CD4-positive, alpha-beta T cell (primary cell): Measurements from ENCODE around the gene ESX1. TPM values are rescaled to one million over a fixed set of nuclear protein-coding genes. Genes with fewer than 3 reads are reported as not detected.

ENCODE experiments used
- ATAC-seq: fragments of 200-7000 bp; cut with Tn5 transposase; one replicate; pipeline ENCODE4 v1.10.0; 2022; ENCODE audit warnings: mild to moderate bottlenecking; ENCODE audit not compliant: poor library complexity
- CTCF ChIA-PET: fragments of 350-600 bp; sonication (Branson Sonifier 250); formaldehyde crosslinking; loops from one replicate; lab custom pipeline; 2021; ENCODE audit warnings: antibody characterized with exemption, inconsistent platforms; lab: Charles Lee
- POLR2A ChIA-PET: fragments of 350-600 bp; sonication (Branson Sonifier 250); formaldehyde crosslinking; loops from one replicate; lab custom pipeline; 2021; ENCODE audit warnings: antibody characterized with exemption, inconsistent platforms; lab: Charles Lee
- DNase-seq, 14 experiments: peaks; one replicate each; pipeline ENCODE4 v3.0.0-alpha.2; 2013 to 2020; ENCODE audit warnings: mixed read lengths in 2 of 14
- H3K27ac ChIP-seq, 2 donors: one replicate each; pipeline versions ENCODE4 v1.5.1 to v1.7.0; 2013; ENCODE audit warnings: low read length in 2 of 2, low read depth in 1 of 2, mild to moderate bottlenecking in 1 of 2
- H3K27me3 ChIP-seq, 2 experiments: 1 replicate in 1 of 2; 2 replicates in 1 of 2; pipeline versions ENCODE4 v1.6.1 to v1.7.0; 2013; ENCODE audit warnings: low read length in 2 of 2, control low read depth in 1 of 2, mild to moderate bottlenecking in 1 of 2, moderate library complexity in 1 of 2; ENCODE audit not compliant: insufficient read depth in 2 of 2, control insufficient read depth in 1 of 2
- H3K36me3 ChIP-seq: one replicate; pipeline ENCODE4 v1.6.1; 2013; ENCODE audit warnings: low read length, control low read depth; ENCODE audit not compliant: insufficient read depth
- H3K4me1 ChIP-seq: one replicate; pipeline ENCODE4 v1.6.1; 2013; ENCODE audit warnings: low read length, control low read depth; ENCODE audit not compliant: insufficient read depth
- H3K4me3 ChIP-seq: one replicate; pipeline ENCODE4 v1.5.1; 2013; ENCODE audit warnings: mild to moderate bottlenecking, low read length, moderate library complexity
- H3K9me3 ChIP-seq, 2 experiments: 1 replicate in 1 of 2; 2 replicates in 1 of 2; pipeline versions ENCODE4 v1.6.1 to v1.7.0; 2013; ENCODE audit warnings: low read length in 2 of 2, mild to moderate bottlenecking in 2 of 2, control low read depth in 1 of 2, moderate library complexity in 1 of 2; ENCODE audit not compliant: control insufficient read depth in 1 of 2, insufficient read depth in 1 of 2
- H3K27ac Mint-ChIP-seq: one replicate; pipeline ENCODE4 v1.8.0; 2020; ENCODE audit warnings: mixed read lengths
- H3K27me3 Mint-ChIP-seq: one replicate; pipeline ENCODE4 v1.8.0; 2021; ENCODE audit warnings: mixed read lengths
- H3K36me3 Mint-ChIP-seq: one replicate; pipeline ENCODE4 v1.8.0; 2021; ENCODE audit warnings: low read depth, mixed read lengths
- H3K4me1 Mint-ChIP-seq: one replicate; pipeline ENCODE4 v1.8.0; 2021; ENCODE audit warnings: low read depth, mixed read lengths
- H3K4me3 Mint-ChIP-seq: one replicate; pipeline ENCODE4 v1.8.0; 2020; ENCODE audit warnings: mild to moderate bottlenecking, mixed read lengths
- H3K9me3 Mint-ChIP-seq: one replicate; pipeline ENCODE4 v1.8.0; 2020; ENCODE audit warnings: mixed read lengths
- CTCF ChIP-seq: fragments of 200-600 bp; IDR thresholded peaks from one replicate; pipeline ENCODE4 v1.8.0; 2022; ENCODE audit warnings: antibody characterized with exemption, mild to moderate bottlenecking
- intact Hi-C, 2 experiments: fragments of 100-400 bp; cut with DNase I in 1 of 2; cut with micrococcal nuclease in 1 of 2; formaldehyde crosslinking; loops; one replicate each; pipeline versions ENCODE4 v1.15.1 to v1.9.0; 2023 to 2025; cut with DNase I, micrococcal nuclease
- total RNA-seq, 174 experiments: library from RNA in 2 of 174; stranded (reverse) in 2 of 174; gene quantifications; one replicate each; pipeline ENCODE4 v1.2.3 and lab custom pipeline; 2021 to 2026

Gene ESX1
- total RNA-seq, 2 experiments from 2014 or later = not detected

GRCh38 chrX:104288269-104288668, 33.5 kb upstream of the ESX1 start:
- H3K27ac Mint-ChIP-seq = no peak overlapping the region
- no peaks in the 10 kb centered on the region for H3K4me1 Mint-ChIP-seq
- H3K27me3 ChIP-seq = peaks cover 0 to 3% of the 10 kb centered on the region in 2 experiments
- H3K4me3 ChIP-seq = no peak overlapping the region
- DNase-seq (no peak), ATAC-seq (no peak)
- ChIA-PET CTCF (no interaction called here), POLR2A (no interaction called here)
- intact Hi-C loops = no loop called here
- H3K36me3 Mint-ChIP-seq = no peaks in the 10 kb centered on the region
- no peaks in the 10 kb centered on the region for H3K36me3 ChIP-seq
- H3K4me1 ChIP-seq = no peaks in the 10 kb centered on the region
- H3K27me3 Mint-ChIP-seq = peaks cover 16% of the 10 kb centered on the region
- no peak for TF ChIP-seq CTCF
- H3K9me3 Mint-ChIP-seq = no peaks in the 10 kb centered on the region
- H3K27ac ChIP-seq = no peak overlapping the region
- H3K9me3 ChIP-seq = no peaks in the 10 kb centered on the region
- no peak overlapping the region for H3K4me3 Mint-ChIP-seq

- H3K4me1 ChIP-seq = no peaks in the 10 kb centered on the region
- no peak overlapping the region for H3K27ac ChIP-seq
- Mint-ChIP-seq H3K36me3 (no peaks in the 10 kb centered on the region), H3K27me3 (peaks cover 17% of the 10 kb centered on the region), H3K4me1 (no peaks in the 10 kb centered on the region), H3K9me3 (no peaks in the 10 kb centered on the region), H3K27ac (no peak overlapping the region), H3K4me3 (no peak overlapping the region)
- H3K27me3 ChIP-seq = peaks cover 0 to 3% of the 10 kb centered on the region in 2 experiments
- no peaks in the 10 kb centered on the region for H3K36me3 ChIP-seq
- intact Hi-C loops = no loop called here
- no peak for ATAC-seq
- no peaks in the 10 kb centered on the region for H3K9me3 ChIP-seq
- H3K4me3 ChIP-seq = no peak overlapping the region
- CTCF ChIA-PET = no interaction called here
- TF ChIP-seq CTCF = no peak
- POLR2A ChIA-PET = no interaction called here
- DNase-seq = no peak
Measured at GRCh38 chrX:104285201-104285600, 30.5 kb upstream of the ESX1 start.

GRCh38 chrX:104284507-104284906, 29.8 kb upstream of the ESX1 start:
- Mint-ChIP-seq H3K9me3 (no peaks in the 10 kb centered on the region), H3K36me3 (no peaks in the 10 kb centered on the region), H3K4me3 (no peak overlapping the region), H3K27ac (no peak overlapping the region), H3K4me1 (no peaks in the 10 kb centered on the region), H3K27me3 (peaks cover 17% of the 10 kb centered on the region)
- ChIA-PET POLR2A (no interaction called here), CTCF (no interaction called here)
- DNase-seq = no peak
- Histone ChIP-seq H3K4me1 (no peaks in the 10 kb centered on the region), H3K27ac (no peak overlapping the region), H3K27me3 (peaks cover 0 to under 1% of the 10 kb centered on the region in 2 experiments), H3K36me3 (no peaks in the 10 kb centered on the region), H3K4me3 (no peak overlapping the region), H3K9me3 (no peaks in the 10 kb centered on the region)
- no peak for ATAC-seq
- TF ChIP-seq CTCF = no peak
- intact Hi-C loops = no loop called here
